ENCODE results near the gene SUCO. TPM values are rescaled to one million over a fixed set of nuclear protein-coding genes. Genes with fewer than 3 reads are reported as not detected.
"Not testable (repeated sequence)": the region's sequence is repeated elsewhere in the genome, so short reads cannot be mapped to it uniquely, and the experiment has no call there.

Gene SUCO
- total RNA-seq, 1 donor from 2014 or later, result 35.2 TPM

- H3K4me1 Mint-ChIP-seq (ENCODE audit: low read depth), result peaks cover 14% of the 10 kb centered on the region
- no peaks in the 10 kb centered on the region for H3K9me3 Mint-ChIP-seq (ENCODE audit: low read depth)
- DNase-seq (ENCODE audit: low spot score), result no peak
- no peak overlapping the region for H3K4me3 Mint-ChIP-seq (ENCODE audit: unreplicated experiment)
- peaks cover 2% of the 10 kb centered on the region for H3K36me3 Mint-ChIP-seq (ENCODE audit: low read depth)
- no peak for TF ChIP-seq CTCF (IDR thresholded peaks at IDR 0.05)
- H3K27me3 Mint-ChIP-seq (ENCODE audit: low read depth), result peaks cover 4% of the 10 kb centered on the region
- H3K27ac Mint-ChIP-seq (ENCODE audit: unreplicated experiment), result no peak overlapping the region
Measured at GRCh38 chr1:172494166-172494565, 38.8 kb upstream of the SUCO start.

GRCh38 chr1:172496127-172496526 lies 36.8 kb upstream of the SUCO start:
- not testable (repeated sequence) for H3K27me3 Mint-ChIP-seq (ENCODE audit: low read depth); H3K4me3 Mint-ChIP-seq (ENCODE audit: unreplicated experiment)
- peaks cover 14% of the 10 kb centered on the region for H3K4me1 Mint-ChIP-seq (ENCODE audit: low read depth)

GRCh38 chr1:172496678-172497077 lies 36.3 kb upstream of the SUCO start:
- no peaks in the 10 kb centered on the region for H3K9me3 Mint-ChIP-seq (ENCODE audit: low read depth)
- peaks cover 2% of the 10 kb centered on the region for H3K27me3 Mint-ChIP-seq (ENCODE audit: low read depth)
- peaks cover 14% of the 10 kb centered on the region for H3K4me1 Mint-ChIP-seq (ENCODE audit: low read depth)
- no peak for TF ChIP-seq CTCF (IDR thresholded peaks at IDR 0.05)
- peak overlapping the region; percentile 33 for H3K27ac Mint-ChIP-seq (ENCODE audit: unreplicated experiment)
- no peaks in the 10 kb centered on the region for H3K36me3 Mint-ChIP-seq (ENCODE audit: low read depth)
- H3K4me3 Mint-ChIP-seq (ENCODE audit: unreplicated experiment), result no peak overlapping the region
- DNase-seq (ENCODE audit: low spot score), result no peak

More at GRCh38 chr1:172496127-172496526, 36.8 kb upstream of the SUCO start:
- not testable (repeated sequence) for H3K9me3 Mint-ChIP-seq (ENCODE audit: low read depth); DNase-seq (ENCODE audit: low spot score); H3K27ac Mint-ChIP-seq (ENCODE audit: unreplicated experiment); H3K36me3 Mint-ChIP-seq (ENCODE audit: low read depth)

GRCh38 chr1:172497230-172497629 lies 35.7 kb upstream of the SUCO start:
- Mint-ChIP-seq H3K9me3 (ENCODE audit: low read depth) (no peaks in the 10 kb centered on the region), H3K27me3 (ENCODE audit: low read depth) (peaks cover 2% of the 10 kb centered on the region), H3K27ac (ENCODE audit: unreplicated experiment) (peak overlapping the region; percentile 68), H3K4me3 (ENCODE audit: unreplicated experiment) (peak overlapping the region; percentile 24), H3K36me3 (ENCODE audit: low read depth) (no peaks in the 10 kb centered on the region), H3K4me1 (ENCODE audit: low read depth) (peaks cover 14% of the 10 kb centered on the region)
- DNase-seq (ENCODE audit: low spot score), result no peak
- no peak for TF ChIP-seq CTCF (IDR thresholded peaks at IDR 0.05)

GRCh38 chr1:172498857-172499256 lies 34.1 kb upstream of the SUCO start:
- Mint-ChIP-seq H3K9me3 (ENCODE audit: low read depth) (no peaks in the 10 kb centered on the region), H3K4me1 (ENCODE audit: low read depth) (peaks cover 14% of the 10 kb centered on the region), H3K4me3 (ENCODE audit: unreplicated experiment) (no peak overlapping the region), H3K36me3 (ENCODE audit: low read depth) (no peaks in the 10 kb centered on the region), H3K27ac (ENCODE audit: unreplicated experiment) (no peak overlapping the region), H3K27me3 (ENCODE audit: low read depth) (peaks cover 5% of the 10 kb centered on the region)
- no peak for DNase-seq (ENCODE audit: low spot score)
- TF ChIP-seq CTCF (IDR thresholded peaks at IDR 0.05), result no peak

- DNase-seq (ENCODE audit: low spot score), result no peak
- Mint-ChIP-seq H3K36me3 (ENCODE audit: low read depth) (no peaks in the 10 kb centered on the region), H3K4me1 (ENCODE audit: low read depth) (peaks cover 14% of the 10 kb centered on the region), H3K27ac (ENCODE audit: unreplicated experiment) (no peak overlapping the region), H3K27me3 (ENCODE audit: low read depth) (peaks cover 9% of the 10 kb centered on the region), H3K9me3 (ENCODE audit: low read depth) (no peaks in the 10 kb centered on the region), H3K4me3 (ENCODE audit: unreplicated experiment) (no peak overlapping the region)
- TF ChIP-seq CTCF (IDR thresholded peaks at IDR 0.05), result no peak
Measured at GRCh38 chr1:172499636-172500141, 33.3 kb upstream of the SUCO start.

Measured in chondrocyte (in vitro differentiated cells).